AG20443 (cell line): Measurements from ENCODE around the gene TSSK1B.
"Not testable (repeated sequence)": the region's sequence is repeated elsewhere in the genome, so short reads cannot be mapped to it uniquely, and the experiment has no call there.

Experiments used
- DNase-seq: peaks from one replicate; pipeline ENCODE4 v3.0.0; 2012; ENCODE audit warnings: low spot score, mixed read lengths

The TSSK1B gene, protein sequence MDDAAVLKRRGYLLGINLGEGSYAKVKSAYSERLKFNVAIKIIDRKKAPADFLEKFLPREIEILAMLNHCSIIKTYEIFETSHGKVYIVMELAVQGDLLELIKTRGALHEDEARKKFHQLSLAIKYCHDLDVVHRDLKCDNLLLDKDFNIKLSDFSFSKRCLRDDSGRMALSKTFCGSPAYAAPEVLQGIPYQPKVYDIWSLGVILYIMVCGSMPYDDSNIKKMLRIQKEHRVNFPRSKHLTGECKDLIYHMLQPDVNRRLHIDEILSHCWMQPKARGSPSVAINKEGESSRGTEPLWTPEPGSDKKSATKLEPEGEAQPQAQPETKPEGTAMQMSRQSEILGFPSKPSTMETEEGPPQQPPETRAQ

DNA sequence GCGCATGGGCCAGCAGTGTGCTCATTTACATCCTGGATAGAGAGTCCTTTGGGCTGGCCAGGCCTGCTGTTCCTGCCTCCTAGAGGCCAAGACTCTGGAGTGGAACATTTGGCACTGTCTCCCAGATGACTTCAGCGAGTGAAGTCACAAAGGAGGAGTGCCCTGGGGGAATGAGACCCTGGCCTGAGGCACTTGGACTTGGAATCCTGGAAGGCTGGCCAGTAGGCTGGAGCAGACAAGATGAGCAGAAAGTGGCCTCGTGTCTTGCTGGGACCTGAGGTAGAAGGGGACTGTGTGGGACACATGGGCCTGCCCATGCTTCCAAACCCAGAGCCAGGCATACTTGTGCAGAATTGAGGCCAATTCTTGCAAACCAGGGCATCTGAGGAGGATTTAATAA, at the start of gene TSSK1B:
TSS of gene TSSK1B (minus strand) at position 101 of the 400 bp plus-strand sequence. CDS start 150 bp downstream, outside the sequence.
- DNase-seq = no peak

GRCh38 chr5:113480243-113480642, 45.5 kb upstream of the TSSK1B start:
- no peak for DNase-seq

GRCh38 chr5:113478691-113479090, 43.9 kb upstream of the TSSK1B start:
- no peak for DNase-seq

DNA sequence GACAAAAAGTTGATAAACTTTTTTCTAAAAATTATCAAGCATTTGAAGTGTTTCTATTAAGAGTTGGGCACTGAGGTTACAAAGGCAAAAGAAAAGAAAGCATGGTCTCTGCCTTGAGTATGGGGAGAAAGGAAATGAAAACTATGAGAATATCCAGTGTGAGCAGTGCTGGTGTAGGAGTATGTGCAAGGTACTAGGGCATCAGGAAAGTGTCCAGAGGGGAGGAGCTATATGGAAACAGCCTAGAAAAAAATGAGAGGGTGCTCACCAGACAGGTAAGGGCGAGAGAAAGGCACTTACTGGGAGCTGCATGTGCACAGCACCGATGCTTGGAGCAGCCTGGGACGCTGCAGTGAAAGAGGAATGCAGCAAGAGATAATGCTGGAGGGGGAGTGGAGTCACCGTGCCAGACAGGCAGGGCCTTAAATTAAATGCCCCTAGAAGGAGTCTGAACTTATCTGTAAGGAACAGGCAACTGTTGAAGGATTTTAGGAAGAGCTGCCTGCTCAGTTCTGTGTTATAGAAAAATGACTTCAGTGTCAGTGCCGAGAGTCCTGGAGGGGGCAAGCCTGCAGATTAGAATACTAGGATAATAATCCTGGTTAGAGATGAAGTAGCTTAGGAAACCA, 39.4 kb upstream of the TSSK1B start:
- DNase-seq = no peak

DNA sequence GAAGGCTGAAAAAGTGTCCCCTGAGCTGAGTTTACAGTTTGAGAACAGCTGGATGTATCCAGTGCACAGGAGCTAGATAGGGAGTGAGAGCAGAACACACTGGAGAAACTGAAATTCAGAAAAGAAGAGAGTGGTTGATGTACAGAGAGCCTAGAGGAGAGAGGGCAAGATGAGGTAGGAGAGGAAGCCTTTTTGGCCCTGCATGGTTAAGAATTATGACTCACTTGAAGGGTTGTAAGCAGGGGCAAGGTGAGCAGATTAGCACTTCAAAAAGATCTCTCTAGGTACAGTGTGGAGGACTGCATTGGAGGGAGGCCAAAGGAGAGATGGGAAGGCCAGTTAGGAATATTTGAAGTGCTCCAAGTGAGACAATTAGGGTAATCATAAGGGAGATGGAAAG, 28.2 kb upstream of the TSSK1B start:
- no peak for DNase-seq

- DNase-seq = not testable (repeated sequence)
Measured at GRCh38 chr5:113457106-113457505, 22.3 kb upstream of the TSSK1B start.

DNA sequence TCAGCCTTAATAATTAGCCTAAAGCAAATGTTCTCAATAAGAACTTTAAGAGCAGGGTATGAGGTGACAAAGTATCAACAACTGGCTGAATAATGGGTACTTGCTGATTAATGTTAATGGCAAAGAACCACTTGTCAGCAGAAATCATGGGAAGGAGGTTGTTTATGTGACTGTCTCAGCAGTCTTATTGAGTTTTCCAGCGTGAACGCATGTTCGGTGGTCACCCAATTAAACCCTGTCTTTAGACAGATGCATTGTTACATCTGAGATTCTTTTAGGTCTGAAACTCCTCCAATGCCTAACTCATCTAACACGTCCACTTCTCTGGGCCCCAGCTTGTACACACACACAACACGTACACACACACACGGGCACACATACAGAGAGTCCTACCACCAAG, 18.2 kb upstream of the TSSK1B start:
- no peak for DNase-seq

- no peak for DNase-seq
Measured at GRCh38 chr5:113451797-113452196, 17.0 kb upstream of the TSSK1B start.

GRCh38 chr5:113450929-113451328, 16.1 kb upstream of the TSSK1B start:
- no peak for DNase-seq

DNA sequence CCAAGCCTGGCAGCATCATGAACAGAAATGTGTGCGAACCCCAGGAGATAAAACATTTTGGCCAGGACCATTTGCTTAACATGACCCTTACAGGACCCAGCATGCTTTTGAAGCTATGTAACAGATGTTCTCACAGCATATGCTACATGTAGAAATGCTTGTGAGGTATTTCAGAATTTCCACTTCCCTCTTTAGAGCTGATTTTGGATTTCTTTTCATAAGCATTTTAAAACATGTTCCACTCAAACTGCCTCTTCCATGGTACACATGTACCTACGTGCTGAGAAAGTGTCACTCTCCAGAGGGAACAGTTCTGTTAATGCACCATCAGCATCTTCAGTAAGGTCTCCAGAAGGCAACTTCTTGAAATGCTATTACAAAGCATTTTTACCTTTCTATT, 15.7 kb upstream of the TSSK1B start:
- DNase-seq = no peak

DNA sequence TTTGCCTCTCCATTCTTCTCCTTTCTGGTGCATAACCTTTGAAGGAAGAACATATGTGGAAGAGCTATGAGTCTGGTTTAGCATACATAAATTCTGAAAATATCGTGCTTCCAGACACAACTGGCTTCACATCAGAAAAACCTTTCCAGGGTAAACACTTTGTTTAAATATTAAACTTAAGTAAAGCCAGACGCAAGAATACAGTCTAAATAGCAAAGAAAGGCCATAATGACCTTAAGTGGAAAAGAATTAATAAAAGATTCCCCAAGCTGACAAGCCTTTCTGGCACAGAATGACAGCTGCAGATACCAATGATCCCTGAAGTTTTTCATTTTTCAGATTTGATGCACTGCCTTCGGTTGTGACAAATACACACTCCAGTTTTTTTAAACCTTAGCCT, 13.5 kb upstream of the TSSK1B start:
- no peak for DNase-seq

- peak; percentile 25 for DNase-seq
Measured at GRCh38 chr5:113447498-113448050, 12.8 kb upstream of the TSSK1B start.

DNA sequence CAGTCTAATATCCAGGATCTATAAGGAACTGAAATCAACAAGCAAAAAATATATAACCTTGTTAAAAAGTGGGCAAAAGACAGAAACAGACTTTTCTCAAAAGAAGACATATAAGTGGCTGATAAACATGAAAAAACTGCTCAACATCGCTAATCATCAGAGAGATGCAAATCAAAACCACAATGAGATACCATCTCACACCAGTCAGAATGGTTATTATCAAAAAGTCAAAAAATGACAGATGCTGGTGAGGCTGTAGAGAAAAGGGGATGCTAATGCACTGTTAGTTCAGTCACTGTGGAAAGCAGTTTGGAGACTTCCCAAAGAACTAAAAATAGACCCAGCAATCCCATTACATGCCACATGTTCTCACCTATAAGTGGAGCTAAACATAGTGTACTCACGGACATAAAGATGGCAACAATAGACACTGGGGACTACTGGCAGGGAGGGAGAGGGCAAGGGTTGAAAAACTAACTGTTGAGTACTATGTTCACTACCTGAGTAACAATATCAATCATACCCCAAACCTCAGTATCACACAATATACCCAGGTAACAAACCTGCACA, 11.7 kb upstream of the TSSK1B start:
- no peak for DNase-seq

DNA sequence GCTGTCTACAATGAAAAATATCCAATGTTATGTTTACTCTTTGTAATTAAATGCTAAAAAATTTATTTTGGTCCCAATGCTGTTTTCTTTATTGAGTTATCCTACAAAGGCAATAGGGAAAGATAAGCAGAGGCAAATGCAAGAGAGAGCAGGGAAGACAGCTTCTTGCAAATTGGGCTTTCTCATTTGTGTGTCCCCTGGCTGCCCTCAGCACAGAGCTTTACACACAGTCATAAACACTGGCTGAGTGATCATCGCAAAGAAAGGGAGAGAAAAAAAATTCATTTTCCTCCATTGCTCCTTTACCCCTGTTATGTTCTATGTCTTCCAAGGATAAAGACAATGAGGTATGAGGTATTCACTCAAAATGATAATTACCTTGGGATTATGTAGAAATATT, 2.3 kb upstream of the TSSK1B start:
- DNase-seq = no peak

GRCh38 chr5:113435575-113435974, 786 bp upstream of the TSSK1B start:
- no peak for DNase-seq

DNA sequence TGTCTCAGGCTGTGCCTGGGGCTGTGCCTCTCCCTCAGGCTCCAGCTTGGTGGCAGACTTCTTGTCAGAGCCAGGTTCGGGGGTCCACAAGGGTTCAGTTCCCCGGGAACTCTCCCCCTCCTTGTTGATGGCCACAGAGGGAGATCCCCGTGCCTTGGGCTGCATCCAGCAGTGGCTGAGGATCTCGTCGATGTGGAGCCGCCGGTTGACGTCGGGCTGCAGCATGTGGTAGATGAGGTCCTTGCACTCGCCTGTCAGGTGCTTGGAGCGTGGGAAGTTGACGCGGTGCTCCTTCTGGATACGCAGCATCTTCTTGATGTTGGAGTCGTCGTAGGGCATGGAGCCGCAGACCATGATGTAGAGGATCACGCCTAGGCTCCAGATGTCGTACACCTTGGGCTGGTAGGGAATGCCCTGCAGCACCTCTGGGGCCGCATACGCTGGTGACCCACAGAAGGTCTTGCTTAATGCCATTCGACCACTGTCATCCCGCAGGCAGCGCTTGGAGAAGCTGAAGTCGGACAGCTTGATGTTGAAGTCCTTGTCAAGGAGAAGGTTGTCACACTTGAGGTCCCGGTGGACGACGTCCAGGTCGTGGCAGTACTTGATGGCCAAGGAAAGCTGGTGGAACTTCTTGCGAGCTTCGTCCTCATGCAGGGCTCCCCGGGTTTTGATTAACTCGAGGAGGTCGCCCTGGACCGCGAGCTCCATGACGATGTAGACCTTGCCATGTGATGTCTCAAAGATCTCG, 752 bp downstream of the TSSK1B start:
- no peak for DNase-seq

DNA sequence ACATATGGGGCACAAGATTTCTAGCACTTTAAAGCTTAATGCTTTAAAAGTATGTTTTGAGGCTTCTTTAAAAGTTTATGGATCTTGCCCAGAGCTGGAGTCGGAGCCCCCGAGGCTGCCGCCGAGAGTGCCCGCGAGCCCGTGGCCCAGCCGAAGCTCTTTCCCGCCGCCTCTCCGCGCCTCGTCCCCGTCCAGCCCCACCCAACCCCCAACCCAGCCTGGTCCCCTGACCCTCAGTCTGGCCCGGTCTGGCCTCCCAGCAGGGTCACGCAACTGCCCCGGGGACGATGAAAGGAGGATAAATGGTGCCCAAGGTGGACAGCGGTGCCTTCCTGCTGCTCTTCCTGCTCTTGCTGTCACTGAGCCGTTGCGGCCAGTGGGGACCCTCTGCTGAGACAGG, 1.7 kb downstream of the TSSK1B start:
- no peak for DNase-seq

DNA sequence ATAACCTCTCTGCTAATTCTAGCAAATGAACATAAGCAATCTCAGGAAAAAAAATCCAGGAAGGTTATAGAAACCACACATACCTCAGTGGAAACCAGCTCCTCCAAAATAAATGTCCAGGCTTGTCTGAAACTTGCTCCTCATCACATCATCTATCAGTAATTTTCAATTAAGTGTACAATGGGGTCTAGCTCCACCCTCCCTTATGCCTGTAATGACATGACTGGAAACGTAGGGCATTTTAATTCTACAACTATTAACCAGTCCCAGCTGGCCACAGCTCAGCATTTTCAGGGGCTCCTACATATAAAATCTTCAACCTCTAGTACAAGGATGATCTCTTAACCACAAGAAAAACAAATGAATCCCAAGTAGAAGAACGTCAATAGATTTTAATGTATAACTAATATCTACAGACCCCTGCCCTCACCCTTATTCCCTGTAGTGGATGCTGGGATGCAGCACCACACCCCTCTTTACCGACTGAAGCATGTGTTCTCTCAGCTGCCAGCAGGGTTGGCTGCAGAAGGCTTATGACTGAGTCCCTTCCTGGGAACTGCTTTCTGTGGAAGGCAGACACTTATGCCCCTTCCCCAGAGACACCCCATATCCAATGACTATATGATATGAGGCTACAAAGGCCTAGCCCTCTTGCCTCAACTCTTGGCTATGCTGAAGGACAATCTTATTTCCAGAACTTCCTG, 6.8 kb downstream of the TSSK1B start:
- DNase-seq = no peak

- DNase-seq = no peak
Measured at GRCh38 chr5:113425909-113426308, 8.9 kb downstream of the TSSK1B start.

- DNase-seq = no peak
Measured at GRCh38 chr5:113421693-113422092, 13.1 kb downstream of the TSSK1B start.

DNA sequence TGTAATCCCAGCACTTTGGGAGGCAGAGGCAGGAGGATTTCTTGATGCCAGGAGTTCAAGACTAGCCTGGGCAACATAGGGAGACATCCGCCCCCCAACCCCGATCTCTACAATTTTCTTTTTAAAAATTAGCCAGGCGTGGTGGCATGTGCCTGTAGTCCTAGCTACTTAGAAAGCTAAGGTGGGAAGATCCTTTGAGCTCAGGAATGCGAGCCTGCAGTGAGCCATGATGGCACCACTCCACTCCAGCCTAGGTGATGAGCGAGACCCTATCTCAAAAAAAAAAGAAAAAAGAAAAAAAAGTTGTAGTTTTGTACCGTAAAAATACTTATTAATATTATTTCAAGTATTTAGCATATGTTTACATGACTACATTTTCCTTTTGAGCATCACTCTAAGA, 29.3 kb downstream of the TSSK1B start:
- DNase-seq = no peak

DNA sequence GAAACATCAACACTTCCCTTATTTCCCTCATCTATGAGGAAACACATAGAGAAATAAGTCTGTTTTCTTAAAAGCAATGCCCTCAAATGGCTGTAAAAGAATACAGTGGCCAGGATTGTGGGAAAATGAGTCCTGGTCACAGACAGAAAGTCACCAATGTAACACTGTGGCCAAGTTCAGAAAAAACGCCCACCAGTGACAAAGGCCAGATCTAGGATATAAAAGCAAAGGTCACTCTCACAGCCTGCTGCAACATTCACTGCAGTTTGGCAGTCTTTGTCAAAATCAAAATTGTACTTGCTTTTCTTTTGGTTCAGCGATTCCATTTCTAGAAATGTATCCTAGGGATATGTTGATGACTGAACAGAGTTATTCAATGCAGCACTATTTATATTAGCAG, 30.5 kb downstream of the TSSK1B start:
- no peak for DNase-seq
